GM13977 (cell line): Measurements from ENCODE around the gene RNF151.

Source experiments
- DNase-seq: peaks from one replicate; pipeline ENCODE4 v3.0.0; 2012; ENCODE audit warnings: low spot score
- in situ Hi-C: fragments of 300-500 bp; cut with MboI; formaldehyde crosslinking; loops from one replicate; pipeline ENCODE4 v1.12.0; 2022; ENCODE audit warnings: low sequenced_read_pairs, low pct_unique_long_range_greater_than_20kb, mixed read lengths, inconsistent platforms; ENCODE audit not compliant: unreplicated experiment
- TF ChIP-seq, protein P1 (sequence below): IDR thresholded peaks from 2 replicates; pipeline ENCODE4 v1.5.1; 2012; ENCODE audit warnings: mild to moderate bottlenecking, control low read depth; ENCODE audit not compliant: insufficient read depth; ENCODE audit errors: extremely low read depth, missing control alignments

RNF151 gene

DNA sequence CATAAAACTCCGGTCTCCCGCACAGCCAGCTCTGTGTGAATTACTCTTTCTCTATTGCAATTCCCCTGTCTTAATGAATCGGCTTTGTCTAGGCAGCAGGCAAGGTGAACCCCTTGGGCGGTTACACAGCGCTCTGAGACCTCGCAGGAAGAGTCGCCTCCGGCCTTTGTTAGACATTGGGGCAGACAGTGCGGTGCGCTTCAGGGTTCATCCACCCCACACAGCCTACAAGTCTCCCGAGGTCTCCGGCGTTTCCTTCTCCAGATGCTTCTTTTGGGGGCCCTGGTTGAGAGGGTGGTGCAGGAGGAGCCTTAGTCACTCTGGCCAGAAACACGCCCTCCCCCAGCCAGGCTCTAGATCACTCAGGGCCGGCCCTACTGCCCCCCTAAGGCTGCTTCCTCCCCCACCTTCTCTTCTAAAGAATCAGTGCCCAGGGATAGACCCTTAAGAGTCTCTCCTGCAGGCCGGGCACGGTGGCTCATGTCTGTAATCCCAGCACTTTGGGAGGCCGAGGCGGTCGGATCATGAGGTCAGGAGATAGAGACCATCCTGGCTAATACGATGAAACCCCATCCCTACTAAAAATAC lies 21.9 kb upstream of the RNF151 start:
- no peak for DNase-seq
- in situ Hi-C loops = no loop called here
- TF ChIP-seq, protein P1, sequence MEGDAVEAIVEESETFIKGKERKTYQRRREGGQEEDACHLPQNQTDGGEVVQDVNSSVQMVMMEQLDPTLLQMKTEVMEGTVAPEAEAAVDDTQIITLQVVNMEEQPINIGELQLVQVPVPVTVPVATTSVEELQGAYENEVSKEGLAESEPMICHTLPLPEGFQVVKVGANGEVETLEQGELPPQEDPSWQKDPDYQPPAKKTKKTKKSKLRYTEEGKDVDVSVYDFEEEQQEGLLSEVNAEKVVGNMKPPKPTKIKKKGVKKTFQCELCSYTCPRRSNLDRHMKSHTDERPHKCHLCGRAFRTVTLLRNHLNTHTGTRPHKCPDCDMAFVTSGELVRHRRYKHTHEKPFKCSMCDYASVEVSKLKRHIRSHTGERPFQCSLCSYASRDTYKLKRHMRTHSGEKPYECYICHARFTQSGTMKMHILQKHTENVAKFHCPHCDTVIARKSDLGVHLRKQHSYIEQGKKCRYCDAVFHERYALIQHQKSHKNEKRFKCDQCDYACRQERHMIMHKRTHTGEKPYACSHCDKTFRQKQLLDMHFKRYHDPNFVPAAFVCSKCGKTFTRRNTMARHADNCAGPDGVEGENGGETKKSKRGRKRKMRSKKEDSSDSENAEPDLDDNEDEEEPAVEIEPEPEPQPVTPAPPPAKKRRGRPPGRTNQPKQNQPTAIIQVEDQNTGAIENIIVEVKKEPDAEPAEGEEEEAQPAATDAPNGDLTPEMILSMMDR = no peak

DNA sequence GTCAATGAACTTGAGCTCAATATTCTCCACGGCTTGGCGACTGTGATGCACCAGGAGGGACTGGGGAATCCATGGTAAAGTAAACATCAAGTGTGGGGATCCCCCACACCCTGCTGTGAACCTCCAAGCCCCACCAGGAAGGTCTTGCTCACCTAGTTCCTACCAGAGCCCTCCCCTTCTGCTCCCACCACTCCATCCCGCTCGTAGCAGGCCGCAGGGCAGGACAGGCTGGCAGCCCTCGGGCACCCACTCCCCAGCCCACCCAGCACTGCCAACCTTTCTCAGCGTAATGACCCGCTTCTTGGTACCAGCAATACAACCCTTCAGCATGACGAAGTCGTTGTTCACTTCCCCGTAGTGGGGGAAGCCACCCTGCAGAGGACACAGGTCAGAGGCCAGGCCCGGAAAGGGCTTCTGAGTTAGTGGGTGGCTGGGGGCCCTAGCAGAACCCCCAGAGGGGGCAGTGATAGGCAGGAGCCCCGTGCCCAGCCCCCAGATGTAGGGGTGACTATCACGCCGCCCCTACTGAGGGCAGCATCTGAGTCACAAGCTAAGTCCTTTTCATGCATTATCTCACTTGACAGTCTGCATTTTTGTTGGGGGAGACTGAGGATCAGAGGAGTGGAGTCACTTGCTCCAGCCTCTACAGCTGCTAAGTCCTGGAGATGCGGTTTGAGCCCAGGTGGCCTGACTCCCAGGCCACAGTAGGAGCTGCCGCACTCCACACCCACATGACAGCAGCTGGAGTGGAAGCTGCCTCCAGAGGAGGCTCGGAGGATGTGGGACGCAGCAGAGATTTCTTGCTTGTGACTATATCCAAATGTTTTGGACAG lies 20.9 kb upstream of the RNF151 start:
- TF ChIP-seq, protein P1 = no peak
- in situ Hi-C loops = no loop called here

GRCh38 chr16:1946495-1947368 lies 19.9 kb upstream of the RNF151 start:
- TF ChIP-seq, protein P1 = no peak
- in situ Hi-C loops = no loop called here
- DNase-seq = no peak

More for the DNA sequence above, 20.9 kb upstream of the RNF151 start:
- DNase-seq = no peak

DNA sequence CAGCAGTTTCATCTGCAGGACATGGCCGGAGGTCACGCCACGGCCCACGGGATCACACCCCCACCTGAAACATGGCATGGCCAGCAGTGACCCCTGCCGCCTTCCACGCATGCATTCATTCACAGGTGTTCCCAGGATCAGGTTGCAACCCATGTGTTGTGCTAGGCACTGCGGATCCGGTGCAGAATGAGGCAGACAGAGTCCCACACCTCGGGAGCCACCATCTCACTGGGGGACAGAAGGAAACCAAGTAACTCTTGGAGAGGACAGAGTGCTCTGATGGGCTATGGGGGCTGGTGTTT lies 19.3 kb upstream of the RNF151 start:
- TF ChIP-seq, protein P1 = no peak
- in situ Hi-C loops = no loop called here
- DNase-seq = no peak

- no peak for DNase-seq
- in situ Hi-C loops = no loop called here
- TF ChIP-seq, protein P1 = no peak
Measured at GRCh38 chr16:1949507-1949906, 17.1 kb upstream of the RNF151 start.

GRCh38 chr16:1950047-1950446 lies 16.6 kb upstream of the RNF151 start:
- DNase-seq = no peak
- in situ Hi-C loops = no loop called here
- TF ChIP-seq, protein P1 = no peak
